HepG2 (cell line): ENCODE results near the gene INTS4. TPM values are rescaled to one million over a fixed set of nuclear protein-coding genes. Genes with fewer than 3 reads are reported as not detected.
A peak's percentile ranks its signal among the peaks of the same experiment; 100 is the strongest.

Experiments used
- CHD4 ChIP-seq: fragments of 200-600 bp; sonication (generic); IDR thresholded peaks from 2 replicates; pipeline ENCODE4 v1.7.0; 2017; ENCODE audit warnings: mild to moderate bottlenecking, low read length, borderline replicate concordance
- DNMT1 ChIP-seq: sonication (generic); formaldehyde crosslinking; IDR thresholded peaks from 2 replicates; pipeline ENCODE4 v1.5.1; 2020; ENCODE audit warnings: mild to moderate bottlenecking, missing genetic modification reagents
- EP300 ChIP-seq, 3 experiments: sonication (generic) in 1 of 3; formaldehyde crosslinking in 1 of 3; IDR thresholded peaks; 2 replicates each; pipeline versions ENCODE4 v1.5.1 to v1.6.1; 2011 to 2020; ENCODE audit warnings: low read depth in 2 of 3, low read length in 2 of 3, borderline replicate concordance in 1 of 3, improper control_type of control experiment in 1 of 3, mild to moderate bottlenecking in 1 of 3, missing genetic modification reagents in 1 of 3, moderate library complexity in 1 of 3
- NFIB ChIP-seq: sonication (generic); formaldehyde crosslinking; IDR thresholded peaks from 2 replicates; pipeline ENCODE4 v1.9.0; 2021; ENCODE audit warnings: missing genetic modification reagents, mild to moderate bottlenecking, borderline replicate concordance
- RAD21 ChIP-seq: fragments of 450-650 bp; formaldehyde crosslinking; IDR thresholded peaks from 2 replicates; pipeline ENCODE4 v1.5.0; 2020; ENCODE audit warnings: mild to moderate bottlenecking
- RBM39 ChIP-seq: fragments of 200-400 bp; formaldehyde crosslinking; IDR thresholded peaks from one replicate; pipeline ENCODE4 v1.6.1; 2018; ENCODE audit warnings: antibody characterized with exemption, mild to moderate bottlenecking, low read depth, low read length; ENCODE audit not compliant: poor library complexity, severe bottlenecking
- SSRP1 ChIP-seq: IDR thresholded peaks from 2 replicates; pipeline ENCODE4 v1.6.1; 2016; ENCODE audit warnings: control low read depth
- TEAD2 ChIP-seq: sonication (generic); formaldehyde crosslinking; IDR thresholded peaks from 2 replicates; pipeline ENCODE4 v1.9.0; 2021; ENCODE audit warnings: missing genetic modification reagents
- THAP11 ChIP-seq: IDR thresholded peaks from 2 replicates; pipeline ENCODE4 v1.6.1; 2016; ENCODE audit warnings: missing biosample characterization, missing genetic modification reagents
- ZFAT ChIP-seq: sonication (generic); formaldehyde crosslinking; conservative IDR thresholded peaks from 2 replicates; pipeline ENCODE4 v1.8.1; 2023; ENCODE audit warnings: missing genetic modification reagents, inconsistent platforms
- ZFYVE20 ChIP-seq: sonication (generic); formaldehyde crosslinking; IDR thresholded peaks from 2 replicates; pipeline ENCODE4 v1.8.0; 2023; ENCODE audit warnings: low read depth, mild to moderate bottlenecking, moderate library complexity, missing genetic modification reagents, borderline replicate concordance
- ZSCAN20 ChIP-seq: sonication (generic); formaldehyde crosslinking; IDR thresholded peaks from 2 replicates; pipeline ENCODE4 v1.4.0; 2020; ENCODE audit warnings: missing genetic modification reagents, mild to moderate bottlenecking, borderline replicate concordance
- polyA plus RNA-seq, 8 experiments: library from polyadenylated mRNA; depleted of rRNA in 3 of 8; stranded (reverse) in 7 of 8; unstranded in 1 of 8; fragments of >200 nt; fragmentation: Illumina TruSeq in 4 of 8; extraction: Trizol in 4 of 8; gene quantifications; 2 replicates each; pipeline versions ENCODE4 v1.2.1 to v1.2.3, GENCODE V29; 2011 to 2016; ENCODE audit warnings: low read depth in 4 of 8, missing spikeins in 1 of 8, mixed read lengths in 1 of 8; ENCODE audit not compliant: insufficient read depth in 1 of 8
- total RNA-seq, 5 experiments: library from RNA; depleted of rRNA; stranded (reverse); fragments of >200 nt; fragmentation: Illumina TruSeq; extraction: Trizol; gene quantifications; 2 replicates each; pipeline ENCODE4 v1.2.3, GENCODE V29; 2016; ENCODE audit warnings: low read depth in 1 of 5
- TF ChIP-seq, protein P1 (sequence below): sonication (generic); formaldehyde crosslinking; IDR thresholded peaks from 2 replicates; pipeline ENCODE4 v1.4.0; 2020; ENCODE audit warnings: mild to moderate bottlenecking, missing genetic modification reagents
- TF ChIP-seq, protein P2 (sequence below): sonication (generic); formaldehyde crosslinking; IDR thresholded peaks from 2 replicates; pipeline ENCODE4 v1.4.0; 2020; ENCODE audit warnings: missing genetic modification reagents
- TF ChIP-seq, protein P3 (sequence below): IDR thresholded peaks from 2 replicates; pipeline ENCODE4 v1.6.1; 2016; ENCODE audit warnings: missing compliant biosample characterization, missing genetic modification reagents, borderline replicate concordance
- TF ChIP-seq, protein P4 (sequence below): sonication (generic); formaldehyde crosslinking; IDR thresholded peaks from 2 replicates; pipeline ENCODE4 v1.5.1; 2020; ENCODE audit warnings: missing genetic modification reagents, mild to moderate bottlenecking, borderline replicate concordance
- TF ChIP-seq, protein P5 (sequence below): sonication (generic); formaldehyde crosslinking; IDR thresholded peaks from 2 replicates; pipeline ENCODE4 v1.4.0; 2020; ENCODE audit warnings: low read depth, mild to moderate bottlenecking, missing genetic modification reagents

Gene INTS4
- total and polyA plus RNA-seq, 2 of the 13 experiments (the other 11 are each of a cell fraction or from before 2014, with no cell fraction given), result 37.3 to 44.8 TPM

DNA sequence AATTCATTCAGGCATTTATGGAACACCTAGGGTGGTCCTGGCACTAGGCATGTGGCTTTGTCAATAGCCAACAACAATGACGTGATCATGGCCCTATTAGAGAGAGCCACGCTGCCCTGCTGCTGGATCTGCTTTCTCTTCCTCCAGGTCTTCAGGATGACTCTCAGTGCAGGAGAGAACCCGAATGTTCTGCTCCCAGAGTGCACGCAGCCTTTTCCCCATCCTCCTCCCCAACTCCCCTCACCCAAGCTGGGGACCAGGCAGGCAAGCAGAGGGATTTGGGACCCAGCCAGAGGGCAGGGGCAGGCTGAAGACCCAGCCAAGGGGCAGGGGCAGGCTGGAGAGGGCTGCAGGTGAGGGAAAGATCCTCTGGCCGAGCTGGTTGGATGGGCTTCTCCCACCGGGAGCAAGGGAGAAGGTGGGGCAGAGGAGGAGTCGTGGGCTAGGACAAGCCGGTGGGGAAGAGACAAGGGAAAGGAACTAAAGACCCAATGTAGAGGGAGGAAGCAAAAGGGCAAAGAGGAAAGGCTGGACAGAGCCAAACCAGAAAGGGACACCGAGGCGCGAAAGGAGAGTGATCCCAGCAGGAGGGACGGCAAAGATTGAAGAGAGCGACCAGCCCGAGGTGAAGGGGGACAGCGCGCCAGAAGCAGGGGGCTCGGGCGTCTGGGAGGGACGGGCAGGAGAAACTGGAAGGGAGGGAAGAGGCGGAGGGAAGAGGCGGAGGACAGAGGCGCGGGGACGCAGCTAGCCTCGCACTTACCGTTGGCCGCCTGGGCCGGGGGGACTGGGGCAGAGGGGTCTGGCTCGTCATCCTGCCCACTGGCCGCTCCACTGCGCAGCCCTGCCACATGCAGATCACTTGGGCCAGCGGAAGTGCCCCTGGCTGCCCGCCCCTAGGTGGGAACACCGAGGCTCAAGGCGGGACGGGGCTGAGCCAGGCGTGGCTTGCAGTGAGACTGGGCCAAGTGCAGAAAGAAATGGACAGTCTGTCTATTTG, 28.2 kb upstream of the INTS4 start, which contains the start of gene KCTD14 (continued):
- TF ChIP-seq, protein P1, sequence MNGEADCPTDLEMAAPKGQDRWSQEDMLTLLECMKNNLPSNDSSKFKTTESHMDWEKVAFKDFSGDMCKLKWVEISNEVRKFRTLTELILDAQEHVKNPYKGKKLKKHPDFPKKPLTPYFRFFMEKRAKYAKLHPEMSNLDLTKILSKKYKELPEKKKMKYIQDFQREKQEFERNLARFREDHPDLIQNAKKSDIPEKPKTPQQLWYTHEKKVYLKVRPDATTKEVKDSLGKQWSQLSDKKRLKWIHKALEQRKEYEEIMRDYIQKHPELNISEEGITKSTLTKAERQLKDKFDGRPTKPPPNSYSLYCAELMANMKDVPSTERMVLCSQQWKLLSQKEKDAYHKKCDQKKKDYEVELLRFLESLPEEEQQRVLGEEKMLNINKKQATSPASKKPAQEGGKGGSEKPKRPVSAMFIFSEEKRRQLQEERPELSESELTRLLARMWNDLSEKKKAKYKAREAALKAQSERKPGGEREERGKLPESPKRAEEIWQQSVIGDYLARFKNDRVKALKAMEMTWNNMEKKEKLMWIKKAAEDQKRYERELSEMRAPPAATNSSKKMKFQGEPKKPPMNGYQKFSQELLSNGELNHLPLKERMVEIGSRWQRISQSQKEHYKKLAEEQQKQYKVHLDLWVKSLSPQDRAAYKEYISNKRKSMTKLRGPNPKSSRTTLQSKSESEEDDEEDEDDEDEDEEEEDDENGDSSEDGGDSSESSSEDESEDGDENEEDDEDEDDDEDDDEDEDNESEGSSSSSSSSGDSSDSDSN (CRISPR knock-in tag), result peak; percentile 44
- no peak for TF ChIP-seq RBM39
- no peak for TF ChIP-seq ZSCAN20 (CRISPR knock-in tag)
- TF ChIP-seq SSRP1 (CRISPR knock-in tag), result no peak
- no peak for TF ChIP-seq RAD21 (CRISPR knock-in tag)
- TF ChIP-seq, protein P2, sequence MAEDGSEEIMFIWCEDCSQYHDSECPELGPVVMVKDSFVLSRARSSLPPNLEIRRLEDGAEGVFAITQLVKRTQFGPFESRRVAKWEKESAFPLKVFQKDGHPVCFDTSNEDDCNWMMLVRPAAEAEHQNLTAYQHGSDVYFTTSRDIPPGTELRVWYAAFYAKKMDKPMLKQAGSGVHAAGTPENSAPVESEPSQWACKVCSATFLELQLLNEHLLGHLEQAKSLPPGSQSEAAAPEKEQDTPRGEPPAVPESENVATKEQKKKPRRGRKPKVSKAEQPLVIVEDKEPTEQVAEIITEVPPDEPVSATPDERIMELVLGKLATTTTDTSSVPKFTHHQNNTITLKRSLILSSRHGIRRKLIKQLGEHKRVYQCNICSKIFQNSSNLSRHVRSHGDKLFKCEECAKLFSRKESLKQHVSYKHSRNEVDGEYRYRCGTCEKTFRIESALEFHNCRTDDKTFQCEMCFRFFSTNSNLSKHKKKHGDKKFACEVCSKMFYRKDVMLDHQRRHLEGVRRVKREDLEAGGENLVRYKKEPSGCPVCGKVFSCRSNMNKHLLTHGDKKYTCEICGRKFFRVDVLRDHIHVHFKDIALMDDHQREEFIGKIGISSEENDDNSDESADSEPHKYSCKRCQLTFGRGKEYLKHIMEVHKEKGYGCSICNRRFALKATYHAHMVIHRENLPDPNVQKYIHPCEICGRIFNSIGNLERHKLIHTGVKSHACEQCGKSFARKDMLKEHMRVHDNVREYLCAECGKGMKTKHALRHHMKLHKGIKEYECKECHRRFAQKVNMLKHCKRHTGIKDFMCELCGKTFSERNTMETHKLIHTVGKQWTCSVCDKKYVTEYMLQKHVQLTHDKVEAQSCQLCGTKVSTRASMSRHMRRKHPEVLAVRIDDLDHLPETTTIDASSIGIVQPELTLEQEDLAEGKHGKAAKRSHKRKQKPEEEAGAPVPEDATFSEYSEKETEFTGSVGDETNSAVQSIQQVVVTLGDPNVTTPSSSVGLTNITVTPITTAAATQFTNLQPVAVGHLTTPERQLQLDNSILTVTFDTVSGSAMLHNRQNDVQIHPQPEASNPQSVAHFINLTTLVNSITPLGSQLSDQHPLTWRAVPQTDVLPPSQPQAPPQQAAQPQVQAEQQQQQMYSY, result peak; percentile 63
- peak; percentile 77; the same call in 1 of the 2 replicates for TF ChIP-seq DNMT1 (CRISPR knock-in tag)
- no peak for TF ChIP-seq NFIB (CRISPR knock-in tag)
- TF ChIP-seq, protein P3, sequence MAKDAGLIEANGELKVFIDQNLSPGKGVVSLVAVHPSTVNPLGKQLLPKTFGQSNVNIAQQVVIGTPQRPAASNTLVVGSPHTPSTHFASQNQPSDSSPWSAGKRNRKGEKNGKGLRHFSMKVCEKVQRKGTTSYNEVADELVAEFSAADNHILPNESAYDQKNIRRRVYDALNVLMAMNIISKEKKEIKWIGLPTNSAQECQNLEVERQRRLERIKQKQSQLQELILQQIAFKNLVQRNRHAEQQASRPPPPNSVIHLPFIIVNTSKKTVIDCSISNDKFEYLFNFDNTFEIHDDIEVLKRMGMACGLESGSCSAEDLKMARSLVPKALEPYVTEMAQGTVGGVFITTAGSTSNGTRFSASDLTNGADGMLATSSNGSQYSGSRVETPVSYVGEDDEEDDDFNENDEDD (CRISPR knock-in tag), result peak; percentile 83; the same call in 1 of the 2 replicates
- TF ChIP-seq EP300 (IDR thresholded peaks at IDR 0.05; ENCODE audit: low read depth in 2 of 2, low read length in 2 of 2), result no peak
- no peak for TF ChIP-seq EP300 (CRISPR knock-in tag; IDR thresholded peaks at IDR 0.05; ENCODE audit: borderline replicate concordance)
- TF ChIP-seq, protein P4, sequence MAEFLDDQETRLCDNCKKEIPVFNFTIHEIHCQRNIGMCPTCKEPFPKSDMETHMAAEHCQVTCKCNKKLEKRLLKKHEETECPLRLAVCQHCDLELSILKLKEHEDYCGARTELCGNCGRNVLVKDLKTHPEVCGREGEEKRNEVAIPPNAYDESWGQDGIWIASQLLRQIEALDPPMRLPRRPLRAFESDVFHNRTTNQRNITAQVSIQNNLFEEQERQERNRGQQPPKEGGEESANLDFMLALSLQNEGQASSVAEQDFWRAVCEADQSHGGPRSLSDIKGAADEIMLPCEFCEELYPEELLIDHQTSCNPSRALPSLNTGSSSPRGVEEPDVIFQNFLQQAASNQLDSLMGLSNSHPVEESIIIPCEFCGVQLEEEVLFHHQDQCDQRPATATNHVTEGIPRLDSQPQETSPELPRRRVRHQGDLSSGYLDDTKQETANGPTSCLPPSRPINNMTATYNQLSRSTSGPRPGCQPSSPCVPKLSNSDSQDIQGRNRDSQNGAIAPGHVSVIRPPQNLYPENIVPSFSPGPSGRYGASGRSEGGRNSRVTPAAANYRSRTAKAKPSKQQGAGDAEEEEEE (CRISPR knock-in tag), result peak; percentile 48; the same call in 1 of the 2 replicates
- TF ChIP-seq TEAD2 (CRISPR knock-in tag), result no peak
- TF ChIP-seq ZFYVE20 (CRISPR knock-in tag), result no peak
- TF ChIP-seq, protein P5, sequence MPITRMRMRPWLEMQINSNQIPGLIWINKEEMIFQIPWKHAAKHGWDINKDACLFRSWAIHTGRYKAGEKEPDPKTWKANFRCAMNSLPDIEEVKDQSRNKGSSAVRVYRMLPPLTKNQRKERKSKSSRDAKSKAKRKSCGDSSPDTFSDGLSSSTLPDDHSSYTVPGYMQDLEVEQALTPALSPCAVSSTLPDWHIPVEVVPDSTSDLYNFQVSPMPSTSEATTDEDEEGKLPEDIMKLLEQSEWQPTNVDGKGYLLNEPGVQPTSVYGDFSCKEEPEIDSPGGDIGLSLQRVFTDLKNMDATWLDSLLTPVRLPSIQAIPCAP (CRISPR knock-in tag), result 0 out of 2 replicates have a peak, but pooled peaks have one; percentile 56
- TF ChIP-seq ZFAT (CRISPR knock-in tag), result no peak
- no peak for TF ChIP-seq CHD4
- TF ChIP-seq THAP11 (CRISPR knock-in tag), result peak; percentile 24; the same call in 1 of the 2 replicates
